ENCODE data around the gene TUBA8.

Gene TUBA8

GRCh38 chr22:18111759-18112330, 1.2 kb downstream of the TUBA8 start:
- Histone ChIP-seq H3K4me1 (ENCODE audit: insufficient read depth, low read length) (peaks cover 13% of the 10 kb centered on the region), H3K4me2 (ENCODE audit: insufficient read depth, low read length) (no peak overlapping the region)
- ATAC-seq (ENCODE audit: insufficient read depth, low read depth) = no peak

GRCh38 chr22:18112440-18112839, 1.8 kb downstream of the TUBA8 start:
- DNase-seq (no peak), ATAC-seq (ENCODE audit: insufficient read depth, low read depth) (no peak)
- Histone ChIP-seq H3K4me2 (ENCODE audit: insufficient read depth, low read length) (no peak overlapping the region), H4K20me1 (ENCODE audit: insufficient read depth, low read length) (0 out of 2 replicates have a peak, but pooled peaks cover 7% of the 10 kb centered on the region), H3K36me3 (ENCODE audit: insufficient read depth, low read length) (no peaks in the 10 kb centered on the region), H3K4me1 (ENCODE audit: insufficient read depth, low read length) (peaks cover 13% of the 10 kb centered on the region), H3K27me3 (ENCODE audit: insufficient read depth, low read length, poor library complexity) (peaks cover 13% of the 10 kb centered on the region), H3K4me3 (ENCODE audit: low read depth in 1 of 2, low read length in 2 of 2) (no peak overlapping the region), H3K9ac (ENCODE audit: low read depth, low read length) (no peak overlapping the region), H2AFZ (ENCODE audit: low read depth, low read length) (no peak overlapping the region), H3K9me3 (ENCODE audit: insufficient read depth, low read length, severe bottlenecking) (no peaks in the 10 kb centered on the region), H3K27ac (ENCODE audit: low read length) (no peak overlapping the region), H3K79me2 (ENCODE audit: insufficient read depth, low read length) (no peaks in the 10 kb centered on the region)
- TF ChIP-seq CTCF (IDR thresholded peaks at IDR 0.05; ENCODE audit: borderline replicate concordance, extremely low read depth, low read length, poor library complexity, severe bottlenecking) = no peak
- no peak for TF ChIP-seq EZH2 (IDR thresholded peaks at IDR 0.05; ENCODE audit: borderline replicate concordance, low read depth, low read length, severe bottlenecking)

More at GRCh38 chr22:18111759-18112330, 1.2 kb downstream of the TUBA8 start:
- Histone ChIP-seq H4K20me1 (ENCODE audit: insufficient read depth, low read length) (0 out of 2 replicates have a peak, but pooled peaks cover 7% of the 10 kb centered on the region), H3K79me2 (ENCODE audit: insufficient read depth, low read length) (no peaks in the 10 kb centered on the region), H3K36me3 (ENCODE audit: insufficient read depth, low read length) (no peaks in the 10 kb centered on the region), H3K9me3 (ENCODE audit: insufficient read depth, low read length, severe bottlenecking) (no peaks in the 10 kb centered on the region), H3K27ac (ENCODE audit: low read length) (no peak overlapping the region), H3K4me3 (ENCODE audit: low read depth in 1 of 2, low read length in 2 of 2) (no peak overlapping the region), H2AFZ (ENCODE audit: low read depth, low read length) (no peak overlapping the region), H3K27me3 (ENCODE audit: insufficient read depth, low read length, poor library complexity) (peaks cover 13% of the 10 kb centered on the region), H3K9ac (ENCODE audit: low read depth, low read length) (no peak overlapping the region)
- no peak for DNase-seq
- no peak for TF ChIP-seq EZH2 (IDR thresholded peaks at IDR 0.05; ENCODE audit: borderline replicate concordance, low read depth, low read length, severe bottlenecking)
- TF ChIP-seq CTCF (IDR thresholded peaks at IDR 0.05; ENCODE audit: borderline replicate concordance, extremely low read depth, low read length, poor library complexity, severe bottlenecking) = no peak

GRCh38 chr22:18113680-18114394, 3.2 kb downstream of the TUBA8 start:
- Histone ChIP-seq H3K9ac (ENCODE audit: low read depth, low read length) (no peak overlapping the region), H3K9me3 (ENCODE audit: insufficient read depth, low read length, severe bottlenecking) (no peaks in the 10 kb centered on the region), H3K27me3 (ENCODE audit: insufficient read depth, low read length, poor library complexity) (peaks cover 13% of the 10 kb centered on the region), H2AFZ (ENCODE audit: low read depth, low read length) (no peak overlapping the region), H4K20me1 (ENCODE audit: insufficient read depth, low read length) (0 out of 2 replicates have a peak, but pooled peaks cover 7% of the 10 kb centered on the region), H3K36me3 (ENCODE audit: insufficient read depth, low read length) (no peaks in the 10 kb centered on the region), H3K4me2 (ENCODE audit: insufficient read depth, low read length) (no peak overlapping the region), H3K4me1 (ENCODE audit: insufficient read depth, low read length) (peaks cover 13% of the 10 kb centered on the region), H3K79me2 (ENCODE audit: insufficient read depth, low read length) (no peaks in the 10 kb centered on the region), H3K27ac (ENCODE audit: low read length) (no peak overlapping the region), H3K4me3 (ENCODE audit: low read depth in 1 of 2, low read length in 2 of 2) (no peak overlapping the region)
- no peak for TF ChIP-seq EZH2 (IDR thresholded peaks at IDR 0.05; ENCODE audit: borderline replicate concordance, low read depth, low read length, severe bottlenecking)
- no peak for TF ChIP-seq CTCF (IDR thresholded peaks at IDR 0.05; ENCODE audit: borderline replicate concordance, extremely low read depth, low read length, poor library complexity, severe bottlenecking)
- DNase-seq = no peak
- peak; percentile 35; the same call in 1 of the 3 replicates for ATAC-seq (ENCODE audit: insufficient read depth, low read depth)

All from DND-41 (cell line).